AG04450 (cell line): ENCODE data around the gene IKZF1. TPM values are rescaled to one million over a fixed set of nuclear protein-coding genes. Genes with fewer than 3 reads are reported as not detected.

Experiments
- CTCF ChIA-PET: fragments of 300-600, 350-600 bp; formaldehyde crosslinking; extraction: SDS; loops from one replicate; lab custom pipeline; 2022; ENCODE audit warnings: antibody characterized with exemption, inconsistent platforms; lab: Charles Lee
- POLR2A ChIA-PET: fragments of 350-600 bp; formaldehyde crosslinking; extraction: SDS; loops from one replicate; lab custom pipeline; 2021; ENCODE audit warnings: antibody characterized with exemption, inconsistent platforms; lab: Yijun Ruan, JAX
- DNase-seq: peaks from one replicate; pipeline ENCODE4 v3.0.0-alpha.2; 2011; ENCODE audit warnings: low read depth, low spot score
- H3K27ac ChIP-seq: one replicate; pipeline ENCODE4 v1.5.1; 2012; ENCODE audit warnings: low read depth, low read length, control low read depth
- H3K27me3 ChIP-seq: one replicate; pipeline ENCODE4 v1.6.0; 2012; ENCODE audit warnings: low read length; ENCODE audit not compliant: control insufficient read depth, insufficient read depth
- H3K4me3 ChIP-seq: 2 replicates; pipeline ENCODE4 v1.5.1; 2011; ENCODE audit warnings: mild to moderate bottlenecking, low read depth, low read length, control low read depth
- H3K9me3 ChIP-seq: 2 replicates; pipeline ENCODE4 v1.5.1; 2012; ENCODE audit warnings: low read length; ENCODE audit not compliant: control insufficient read depth, insufficient read depth
- polyA plus RNA-seq: library from polyadenylated mRNA; depleted of rRNA; stranded (reverse); fragments of >200 nt; gene quantifications from 2 replicates; pipeline ENCODE4 v1.2.3, GENCODE V29; 2011; rRNA removed
- small RNA-seq: library from RNA; depleted of rRNA; stranded (forward); fragments of <200 nt; gene quantifications from one replicate; pipeline ENCODE3, GENCODE V24; 2012; ENCODE audit warnings: low read depth; ENCODE audit not compliant: insufficient read length
- TF ChIP-seq, protein P1 (sequence below): IDR thresholded peaks from 2 replicates; pipeline ENCODE4 v1.5.1; 2011; ENCODE audit warnings: low read depth, low read length, control low read depth, inconsistent platforms

The IKZF1 gene
- polyA plus RNA-seq, 1 experiment, result not detected

DNA sequence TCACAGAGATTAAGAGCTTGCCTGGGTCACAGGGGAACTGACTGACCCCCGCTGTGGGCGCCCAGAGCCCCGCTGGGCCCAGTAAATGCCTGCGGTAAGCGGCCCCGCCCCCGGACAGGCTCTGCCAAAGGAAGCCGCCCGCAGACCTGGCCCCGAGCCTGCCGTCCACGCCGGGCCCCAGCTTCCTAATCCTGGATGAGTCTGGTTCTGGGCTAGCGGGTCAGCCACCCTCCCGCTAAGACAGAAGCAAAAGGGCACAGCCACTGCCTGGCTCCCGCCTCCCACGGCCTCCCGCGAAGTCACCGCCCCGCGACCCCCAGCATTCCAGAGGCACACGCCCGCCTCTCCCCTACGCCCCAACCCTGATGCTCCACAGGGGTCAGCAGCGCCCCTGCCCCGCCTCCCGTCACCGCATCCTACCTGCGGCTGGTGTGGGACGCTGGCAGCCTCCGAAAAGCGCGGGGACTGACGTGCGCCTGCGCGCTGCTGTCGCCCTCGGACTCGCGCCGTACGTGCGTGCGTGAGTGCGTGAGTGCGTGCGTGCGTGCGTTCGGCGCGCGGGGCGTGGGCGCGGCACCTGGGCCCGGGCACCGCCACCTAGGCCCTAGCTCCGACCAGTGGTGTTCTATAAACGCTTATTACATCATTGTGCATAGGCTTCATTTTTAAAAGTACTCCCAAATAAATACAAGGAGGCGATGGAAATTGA, 145.5 kb downstream of the IKZF1 start, which contains the start of gene FIGNL1:
Gene FIGNL1 (minus strand): TSS at position 470 of the 709 bp plus-strand sequence. CDS start 3,063 bp downstream, outside the sequence.
- TF ChIP-seq, protein P1, sequence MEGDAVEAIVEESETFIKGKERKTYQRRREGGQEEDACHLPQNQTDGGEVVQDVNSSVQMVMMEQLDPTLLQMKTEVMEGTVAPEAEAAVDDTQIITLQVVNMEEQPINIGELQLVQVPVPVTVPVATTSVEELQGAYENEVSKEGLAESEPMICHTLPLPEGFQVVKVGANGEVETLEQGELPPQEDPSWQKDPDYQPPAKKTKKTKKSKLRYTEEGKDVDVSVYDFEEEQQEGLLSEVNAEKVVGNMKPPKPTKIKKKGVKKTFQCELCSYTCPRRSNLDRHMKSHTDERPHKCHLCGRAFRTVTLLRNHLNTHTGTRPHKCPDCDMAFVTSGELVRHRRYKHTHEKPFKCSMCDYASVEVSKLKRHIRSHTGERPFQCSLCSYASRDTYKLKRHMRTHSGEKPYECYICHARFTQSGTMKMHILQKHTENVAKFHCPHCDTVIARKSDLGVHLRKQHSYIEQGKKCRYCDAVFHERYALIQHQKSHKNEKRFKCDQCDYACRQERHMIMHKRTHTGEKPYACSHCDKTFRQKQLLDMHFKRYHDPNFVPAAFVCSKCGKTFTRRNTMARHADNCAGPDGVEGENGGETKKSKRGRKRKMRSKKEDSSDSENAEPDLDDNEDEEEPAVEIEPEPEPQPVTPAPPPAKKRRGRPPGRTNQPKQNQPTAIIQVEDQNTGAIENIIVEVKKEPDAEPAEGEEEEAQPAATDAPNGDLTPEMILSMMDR, result no peak
- Histone ChIP-seq H3K9me3 (peaks cover 7% of the 10 kb centered on the region; the same call in 1 of the 2 replicates), H3K27me3 (peaks cover 2% of the 10 kb centered on the region), H3K27ac (peak within 1 kb of the TSS; percentile 39), H3K4me3 (peak within 1 kb of the TSS; percentile 90)
- ChIA-PET CTCF (interaction anchor here (1.0 to 6.9 kb wide), 4 partner anchors 18 to 712 kb away, joined by 5 to 34 read pairs (median 6); no protein-coding TSS in a partner anchor), POLR2A (no interaction called here)
- peak; percentile 24 for DNase-seq

- TF ChIP-seq, protein P1, result no peak
- Histone ChIP-seq H3K27ac (no peak overlapping the region), H3K9me3 (peaks cover 7% of the 10 kb centered on the region; the same call in 1 of the 2 replicates), H3K27me3 (peaks cover 4% of the 10 kb centered on the region), H3K4me3 (peak overlapping the region; percentile 90)
- POLR2A ChIA-PET, result no interaction called here
- no peak for DNase-seq
- CTCF ChIA-PET, result interaction anchor here (6.9 kb wide), 1 partner anchor 711 kb away, joined by 34 read pairs; no protein-coding TSS in a partner anchor
Observed at GRCh38 chr7:50450590-50451032, 146.1 kb downstream of the IKZF1 start.

Small RNA genes lying within 50 kb of the gene (small RNA-seq; reads per million reads assigned to genes)
- gene RNU6-1091P, result not detected

Other genes starting within 250 kb of the IKZF1 start
- not detected in 2 replicates for gene ZPBP, start 211.5 kb upstream of the IKZF1 start, polyA plus RNA-seq
- gene FIGNL1, start 145.6 kb downstream of the IKZF1 start, polyA plus RNA-seq, result 7.1 and 9.5 TPM in 2 replicates